Measurements from ENCODE around the gene DYSF. TPM values are rescaled to one million over a fixed set of nuclear protein-coding genes. Genes with fewer than 3 reads are reported as not detected.

The DYSF gene
- polyA plus RNA-seq, 1 donor (not counting 4 experiments of a cell fraction or from before 2014, with no cell fraction given) = 8.2 TPM

- no peak overlapping the region for H3K27ac ChIP-seq (ENCODE audit: control insufficient read depth, insufficient read depth, low read length)
- no peaks in the 10 kb centered on the region for H3K36me3 ChIP-seq (ENCODE audit: control insufficient read depth in 2 of 2, extremely low read depth in 1 of 2, insufficient read depth in 2 of 2, low read length in 2 of 2)
- TF ChIP-seq, protein P1, sequence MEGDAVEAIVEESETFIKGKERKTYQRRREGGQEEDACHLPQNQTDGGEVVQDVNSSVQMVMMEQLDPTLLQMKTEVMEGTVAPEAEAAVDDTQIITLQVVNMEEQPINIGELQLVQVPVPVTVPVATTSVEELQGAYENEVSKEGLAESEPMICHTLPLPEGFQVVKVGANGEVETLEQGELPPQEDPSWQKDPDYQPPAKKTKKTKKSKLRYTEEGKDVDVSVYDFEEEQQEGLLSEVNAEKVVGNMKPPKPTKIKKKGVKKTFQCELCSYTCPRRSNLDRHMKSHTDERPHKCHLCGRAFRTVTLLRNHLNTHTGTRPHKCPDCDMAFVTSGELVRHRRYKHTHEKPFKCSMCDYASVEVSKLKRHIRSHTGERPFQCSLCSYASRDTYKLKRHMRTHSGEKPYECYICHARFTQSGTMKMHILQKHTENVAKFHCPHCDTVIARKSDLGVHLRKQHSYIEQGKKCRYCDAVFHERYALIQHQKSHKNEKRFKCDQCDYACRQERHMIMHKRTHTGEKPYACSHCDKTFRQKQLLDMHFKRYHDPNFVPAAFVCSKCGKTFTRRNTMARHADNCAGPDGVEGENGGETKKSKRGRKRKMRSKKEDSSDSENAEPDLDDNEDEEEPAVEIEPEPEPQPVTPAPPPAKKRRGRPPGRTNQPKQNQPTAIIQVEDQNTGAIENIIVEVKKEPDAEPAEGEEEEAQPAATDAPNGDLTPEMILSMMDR (optimal IDR thresholded peaks at IDR 0.05 in 1 of 3, IDR thresholded peaks at IDR 0.05 in 1 of 3, conservative IDR thresholded peaks at IDR 0.05 in 1 of 3; ENCODE audit: extremely low read depth in 1 of 3, insufficient read depth in 2 of 3, low read length in 3 of 3) = no peak
- TF ChIP-seq EZH2 (IDR thresholded peaks at IDR 0.05; ENCODE audit: low read length) = no peak
- no peak overlapping the region for H3K9ac ChIP-seq (ENCODE audit: control insufficient read depth, extremely low read depth, insufficient read depth, low read length)
- H3K79me2 ChIP-seq (ENCODE audit: control insufficient read depth, insufficient read depth, low read length) = no peaks in the 10 kb centered on the region
- FAIRE-seq (no peak), DNase-seq (ENCODE audit: low read depth, low spot score) (no peak)
- H3K27me3 ChIP-seq (ENCODE audit: control insufficient read depth, extremely low read depth, insufficient read depth, low read length) = no peaks in the 10 kb centered on the region
- no peak overlapping the region for H3K4me3 ChIP-seq (ENCODE audit: control insufficient read depth in 2 of 3, extremely low read depth in 1 of 3, insufficient read depth in 2 of 3, low read depth in 1 of 3, low read length in 3 of 3)
- H4K20me1 ChIP-seq (ENCODE audit: control insufficient read depth, extremely low read depth, insufficient read depth, low read length) = no peaks in the 10 kb centered on the region
- dilution Hi-C loops (cut with MboI; ENCODE audit: extremely low pct_ligation_motif_present, low sequenced_read_pairs) = no loop called here
- no peak overlapping the region for H2AFZ ChIP-seq (ENCODE audit: control insufficient read depth, low read length)
- H3K4me1 ChIP-seq (ENCODE audit: control insufficient read depth, extremely low read depth, insufficient read depth, low read length) = no peaks in the 10 kb centered on the region
- no peaks in the 10 kb centered on the region for H3K9me1 ChIP-seq (ENCODE audit: control insufficient read depth, extremely low read depth, insufficient read depth, low read length)
- H3K4me2 ChIP-seq (ENCODE audit: control insufficient read depth, extremely low read depth, insufficient read depth, low read depth, low read length) = no peak overlapping the region
- H3K9me3 ChIP-seq (ENCODE audit: control insufficient read depth, low read depth, low read length) = no peaks in the 10 kb centered on the region
These were observed 158.6 kb downstream of the DYSF start for GRCh38 chr2:71611781-71612527.

DNA sequence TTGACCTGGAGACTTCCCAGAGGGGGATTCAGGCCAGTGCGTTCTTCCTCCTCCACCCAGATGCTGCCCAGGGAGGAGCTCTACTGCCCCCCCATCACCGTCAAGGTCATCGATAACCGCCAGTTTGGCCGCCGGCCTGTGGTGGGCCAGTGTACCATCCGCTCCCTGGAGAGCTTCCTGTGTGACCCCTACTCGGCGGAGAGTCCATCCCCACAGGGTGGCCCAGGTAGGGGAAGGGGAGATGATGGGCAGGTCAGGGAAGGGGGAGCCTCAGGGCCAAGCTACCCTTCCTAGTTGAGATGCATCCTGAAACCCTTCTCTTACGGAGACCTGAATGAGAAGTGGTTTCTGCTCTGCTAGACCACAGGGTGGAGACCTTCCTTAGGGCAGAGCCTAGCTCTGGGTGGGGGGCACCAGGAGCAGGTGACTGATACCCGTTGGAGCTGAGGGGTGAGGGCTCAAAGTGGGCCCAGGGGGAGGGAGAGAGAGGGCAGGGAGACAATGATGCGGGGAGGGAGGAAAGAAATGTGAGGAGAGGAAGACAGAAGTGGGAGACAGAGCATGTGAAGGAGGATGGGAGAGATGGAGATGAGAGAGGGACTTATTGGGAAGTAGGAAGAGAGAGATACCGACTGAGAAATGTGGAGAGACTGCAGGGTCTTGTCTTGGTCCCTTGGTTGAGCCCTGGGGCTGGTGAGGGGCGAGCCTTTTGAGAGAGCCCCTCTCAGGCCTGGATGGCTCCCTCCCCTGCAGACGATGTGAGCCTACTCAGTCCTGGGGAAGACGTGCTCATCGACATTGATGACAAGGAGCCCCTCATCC, 159.4 kb downstream of the DYSF start:
- Histone ChIP-seq H3K36me3 (ENCODE audit: control insufficient read depth in 2 of 2, extremely low read depth in 1 of 2, insufficient read depth in 2 of 2, low read length in 2 of 2) (no peaks in the 10 kb centered on the region), H3K79me2 (ENCODE audit: control insufficient read depth, insufficient read depth, low read length) (no peaks in the 10 kb centered on the region), H3K9me3 (ENCODE audit: control insufficient read depth, low read depth, low read length) (no peaks in the 10 kb centered on the region), H3K9me1 (ENCODE audit: control insufficient read depth, extremely low read depth, insufficient read depth, low read length) (no peaks in the 10 kb centered on the region), H4K20me1 (ENCODE audit: control insufficient read depth, extremely low read depth, insufficient read depth, low read length) (no peaks in the 10 kb centered on the region), H2AFZ (ENCODE audit: control insufficient read depth, low read length) (no peak overlapping the region), H3K4me2 (ENCODE audit: control insufficient read depth, extremely low read depth, insufficient read depth, low read depth, low read length) (no peak overlapping the region), H3K27ac (ENCODE audit: control insufficient read depth, insufficient read depth, low read length) (no peak overlapping the region), H3K27me3 (ENCODE audit: control insufficient read depth, extremely low read depth, insufficient read depth, low read length) (no peaks in the 10 kb centered on the region), H3K9ac (ENCODE audit: control insufficient read depth, extremely low read depth, insufficient read depth, low read length) (no peak overlapping the region), H3K4me1 (ENCODE audit: control insufficient read depth, extremely low read depth, insufficient read depth, low read length) (no peaks in the 10 kb centered on the region), H3K4me3 (ENCODE audit: control insufficient read depth in 2 of 3, extremely low read depth in 1 of 3, insufficient read depth in 2 of 3, low read depth in 1 of 3, low read length in 3 of 3) (no peak overlapping the region)
- FAIRE-seq (no peak), DNase-seq (ENCODE audit: low read depth, low spot score) (no peak)
- no peak for TF ChIP-seq EZH2 (IDR thresholded peaks at IDR 0.05; ENCODE audit: low read length)
- TF ChIP-seq, protein P1 (optimal IDR thresholded peaks at IDR 0.05 in 1 of 3, IDR thresholded peaks at IDR 0.05 in 1 of 3, conservative IDR thresholded peaks at IDR 0.05 in 1 of 3; ENCODE audit: extremely low read depth in 1 of 3, insufficient read depth in 2 of 3, low read length in 3 of 3) = no peak
- dilution Hi-C loops (cut with MboI; ENCODE audit: extremely low pct_ligation_motif_present, low sequenced_read_pairs) = no loop called here

Measured in keratinocyte (primary cell).